Kidney (tissue), 14 donors: ENCODE measurements around the gene SYNE3. TPM values are rescaled to one million over a fixed set of nuclear protein-coding genes. Genes with fewer than 3 reads are reported as not detected.

Experiments
- DNase-seq, 5 donors: peaks; one replicate each; pipeline ENCODE4 v3.0.0-alpha.2; 2013 to 2020
- FAIRE-seq: peaks from 2 replicates; lab custom pipeline; 2012; peaks lifted over from hg19 to GRCh38; lab: Jason Lieb, UNC
- H3K27ac ChIP-seq, 2 donors: one replicate each; pipeline ENCODE4 v1.7.0; 2013; ENCODE audit warnings: low read depth in 2 of 2, low read length in 2 of 2, inconsistent platforms in 1 of 2
- H3K27me3 ChIP-seq: one replicate; pipeline ENCODE4 v1.7.1; 2013; ENCODE audit warnings: low read length, inconsistent platforms; ENCODE audit not compliant: control insufficient read depth, insufficient read depth
- H3K36me3 ChIP-seq, 3 donors: one replicate each; pipeline versions ENCODE4 v1.7.0 to v1.7.1; 2013; ENCODE audit warnings: low read length in 3 of 3, control low read depth in 1 of 3, inconsistent platforms in 1 of 3; ENCODE audit not compliant: insufficient read depth in 3 of 3, control insufficient read depth in 2 of 3
- H3K4me1 ChIP-seq, 3 donors: one replicate each; pipeline versions ENCODE4 v1.7.0 to v1.7.1; 2013; ENCODE audit warnings: low read length in 3 of 3, inconsistent platforms in 1 of 3, low read depth in 1 of 3; ENCODE audit not compliant: control insufficient read depth in 2 of 3, insufficient read depth in 2 of 3
- H3K4me3 ChIP-seq, 3 donors: one replicate each; pipeline versions ENCODE4 v1.7.0 to v1.8.1; 2013; ENCODE audit warnings: low read length in 3 of 3, control low read depth in 1 of 3, inconsistent platforms in 1 of 3
- H3K9ac ChIP-seq, 3 donors: one replicate each; pipeline versions ENCODE4 v1.7.0 to v1.7.1; 2013; ENCODE audit warnings: low read length in 3 of 3, control low read depth in 1 of 3, inconsistent platforms in 1 of 3
- H3K9me3 ChIP-seq, 3 donors: one replicate each; pipeline versions ENCODE4 v1.7.0 to v1.7.1; 2013; ENCODE audit warnings: low read length in 3 of 3, control low read depth in 1 of 3, inconsistent platforms in 1 of 3; ENCODE audit not compliant: control insufficient read depth in 2 of 3, insufficient read depth in 1 of 3
- CTCF ChIP-seq: IDR thresholded peaks from 3 replicates; pipeline ENCODE4 v1.5.1; 2012; ENCODE audit warnings: mild to moderate bottlenecking, moderate library complexity, borderline replicate concordance; ENCODE audit not compliant: insufficient read depth; ENCODE audit errors: extremely low read depth
- intact Hi-C: fragments of 100-400 bp; cut with DNase I; formaldehyde crosslinking; loops from one replicate; pipeline ENCODE4 v1.11.1; 2022
- polyA plus RNA-seq: library from polyadenylated mRNA; stranded (reverse); fragments of 350-450 nt; fragmentation: Illumina TruSeq; extraction: RNeasy Lipid Tissue Mini Kit (QIAGEN cat#74804); gene quantifications from one replicate; pipeline ENCODE4 v1.2.3, GENCODE V29; 2014; ENCODE audit warnings: low read depth, low replicate concordance; ENCODE audit not compliant: insufficient read depth
- total RNA-seq: library from RNA; stranded (reverse); fragmentation: NEBNext Ultra II Directional; extraction: Animal tissue kit (Norgen Biotek cat#: 25700); gene quantifications from one replicate; pipeline ENCODE4 v1.2.1, GENCODE V29; 2021
- donor health status: control.
- donor health status: control.
- donor health status: control.
- donor health status: control.
- donor health status: control.
- donor health status: DM: yes; HTN: yes; CAD: no.
- donor health status: Normal renal cell carcinoma (clear cell type).

Gene SYNE3
- total and polyA plus RNA-seq, 2 donors from 2014 or later: 0.54 to 18.5 TPM

GRCh38 chr14:95480109-95480886 lies 36.2 kb downstream of the SYNE3 start:
- no peak overlapping the region for H3K27ac ChIP-seq

GRCh38 chr14:95479494-95479893 lies 37.0 kb downstream of the SYNE3 start:
- peak in 1 of 5 donors; percentile 42 for DNase-seq
- Histone ChIP-seq H3K36me3 (peaks cover 0 to 4% (median 0%) of the 10 kb centered on the region in 3 donors), H3K9ac (no peak overlapping the region), H3K4me3 (no peak overlapping the region), H3K27ac (no peak overlapping the region), H3K4me1 (peaks cover 0 to 7% (median 4%) of the 10 kb centered on the region in 3 donors), H3K9me3 (no peaks in the 10 kb centered on the region), H3K27me3 (no peaks in the 10 kb centered on the region)
- no peak for TF ChIP-seq CTCF
- FAIRE-seq: no peak
- intact Hi-C loops: no loop called here

More at GRCh38 chr14:95480109-95480886, 36.2 kb downstream of the SYNE3 start:
- Histone ChIP-seq H3K4me1 (peaks cover 0 to 7% (median 4%) of the 10 kb centered on the region in 3 donors), H3K9ac (no peak overlapping the region), H3K27me3 (no peaks in the 10 kb centered on the region), H3K9me3 (no peaks in the 10 kb centered on the region), H3K4me3 (no peak overlapping the region), H3K36me3 (no peaks in the 10 kb centered on the region)
- no peak for TF ChIP-seq CTCF
- FAIRE-seq: no peak
- intact Hi-C loops: no loop called here
- peak in 1 of 5 donors; percentile 50 for DNase-seq

- intact Hi-C loops: no loop called here
- H3K4me1 ChIP-seq: peaks cover 0 to 5% (median 4%) of the 10 kb centered on the region in 3 donors
- TF ChIP-seq CTCF: no peak
- no peaks in the 10 kb centered on the region for H3K9me3 ChIP-seq
- no peaks in the 10 kb centered on the region for H3K27me3 ChIP-seq
- H3K4me3 ChIP-seq: no peak overlapping the region
- H3K27ac ChIP-seq: no peak overlapping the region
- peaks cover 0 to 4% (median 0%) of the 10 kb centered on the region in 3 donors for H3K36me3 ChIP-seq
- FAIRE-seq (no peak), DNase-seq (peak in 1 of 5 donors; percentile 14)
- H3K9ac ChIP-seq: no peak overlapping the region
These were observed 37.6 kb downstream of the SYNE3 start for GRCh38 chr14:95478818-95479217.
